ENCODE results near the gene SORCS2.
"Not testable (repeated sequence)": the region's sequence is repeated elsewhere in the genome, so short reads cannot be mapped to it uniquely, and the experiment has no call there.

SORCS2 gene

GRCh38 chr4:7160439-7160838 is 31.9 kb upstream of the SORCS2 start:
- no peak for DNase-seq

GRCh38 chr4:7160951-7161440 is 31.3 kb upstream of the SORCS2 start:
- no peak for DNase-seq

- no peak for DNase-seq
Observed at GRCh38 chr4:7161721-7162214, 30.6 kb upstream of the SORCS2 start.

- DNase-seq, result not testable (repeated sequence)
Observed at GRCh38 chr4:7165056-7165873, 27.1 kb upstream of the SORCS2 start.

- DNase-seq, result no peak
Observed at GRCh38 chr4:7165874-7166201, 26.5 kb upstream of the SORCS2 start.

- no peak for DNase-seq
Observed at GRCh38 chr4:7166237-7166636, 26.1 kb upstream of the SORCS2 start.

- DNase-seq, result no peak
Observed at GRCh38 chr4:7166981-7167700, 25.2 kb upstream of the SORCS2 start.

GRCh38 chr4:7167706-7168105 is 24.6 kb upstream of the SORCS2 start:
- no peak for DNase-seq

GRCh38 chr4:7168106-7168505 is 24.2 kb upstream of the SORCS2 start:
- no peak for DNase-seq

- no peak for DNase-seq
Observed at GRCh38 chr4:7169134-7169533, 23.2 kb upstream of the SORCS2 start.

GRCh38 chr4:7170012-7170411 is 22.3 kb upstream of the SORCS2 start:
- DNase-seq, result no peak

GRCh38 chr4:7171191-7171900 is 21.0 kb upstream of the SORCS2 start:
- no peak for DNase-seq

- no peak for DNase-seq
Observed at GRCh38 chr4:7172508-7172907, 19.8 kb upstream of the SORCS2 start.

GRCh38 chr4:7172946-7173345 is 19.4 kb upstream of the SORCS2 start:
- no peak for DNase-seq

- no peak for DNase-seq
Observed at GRCh38 chr4:7173841-7174449, 18.4 kb upstream of the SORCS2 start.

- no peak for DNase-seq
Observed at GRCh38 chr4:7179158-7179557, 13.2 kb upstream of the SORCS2 start.

- DNase-seq, result no peak
Observed at GRCh38 chr4:7180938-7181337, 11.4 kb upstream of the SORCS2 start.

- no peak for DNase-seq
Observed at GRCh38 chr4:7182616-7183015, 9.7 kb upstream of the SORCS2 start.

- no peak for DNase-seq
Observed at GRCh38 chr4:7183161-7183560, 9.2 kb upstream of the SORCS2 start.

- DNase-seq, result no peak
Observed at GRCh38 chr4:7183780-7184460, 8.4 kb upstream of the SORCS2 start.

GRCh38 chr4:7185487-7186030 is 6.8 kb upstream of the SORCS2 start:
- DNase-seq, result no peak

GRCh38 chr4:7186031-7186430 is 6.3 kb upstream of the SORCS2 start:
- DNase-seq, result no peak
